HG03442 (cell line): ENCODE data around the gene GMEB2.
"Not testable (repeated sequence)": the region's sequence is repeated elsewhere in the genome, so short reads cannot be mapped to it uniquely, and the experiment has no call there.

Experiments
- ATAC-seq: cut with Tn5 transposase; IDR thresholded peaks from one replicate; pipeline ENCODE4 v1.9.1; 2021; ENCODE audit warnings: mild to moderate bottlenecking, moderate library complexity; ENCODE audit not compliant: unreplicated experiment

Gene GMEB2

GRCh38 chr20:63617092-63617875 is 9.6 kb downstream of the GMEB2 start:
- ATAC-seq = no peak

GRCh38 chr20:63613863-63614594 is 12.9 kb downstream of the GMEB2 start:
- not testable (repeated sequence) for ATAC-seq

- ATAC-seq = no peak
Observed at GRCh38 chr20:63612276-63612931, 14.5 kb downstream of the GMEB2 start.

- no peak for ATAC-seq
Observed at GRCh38 chr20:63611646-63612045, 15.3 kb downstream of the GMEB2 start.

- no peak for ATAC-seq
Observed at GRCh38 chr20:63610581-63611435, 16.1 kb downstream of the GMEB2 start.

GRCh38 chr20:63606686-63607085 is 20.2 kb downstream of the GMEB2 start:
- ATAC-seq = no peak

GRCh38 chr20:63602321-63602720 is 24.6 kb downstream of the GMEB2 start:
- no peak for ATAC-seq

GRCh38 chr20:63601679-63602078 is 25.2 kb downstream of the GMEB2 start:
- ATAC-seq = not testable (repeated sequence)

- ATAC-seq = no peak
Observed at GRCh38 chr20:63599396-63600050, 27.4 kb downstream of the GMEB2 start.

GRCh38 chr20:63598479-63599395 is 28.2 kb downstream of the GMEB2 start:
- ATAC-seq = no peak

- no peak for ATAC-seq
Observed at GRCh38 chr20:63597651-63598478, 29.0 kb downstream of the GMEB2 start.

- ATAC-seq = no peak
Observed at GRCh38 chr20:63596423-63596822, 30.5 kb downstream of the GMEB2 start.

- ATAC-seq = no peak
Observed at GRCh38 chr20:63595416-63596127, 31.3 kb downstream of the GMEB2 start.

- ATAC-seq = no peak
Observed at GRCh38 chr20:63594043-63594561, 32.8 kb downstream of the GMEB2 start.

- no peak for ATAC-seq
Observed at GRCh38 chr20:63592661-63593060, 34.2 kb downstream of the GMEB2 start.

- ATAC-seq = no peak
Observed at GRCh38 chr20:63591786-63592355, 35.0 kb downstream of the GMEB2 start.

- no peak for ATAC-seq
Observed at GRCh38 chr20:63591147-63591533, 35.8 kb downstream of the GMEB2 start.
